ENCODE measurements around the gene ARHGEF19.

ARHGEF19 gene

DNA sequence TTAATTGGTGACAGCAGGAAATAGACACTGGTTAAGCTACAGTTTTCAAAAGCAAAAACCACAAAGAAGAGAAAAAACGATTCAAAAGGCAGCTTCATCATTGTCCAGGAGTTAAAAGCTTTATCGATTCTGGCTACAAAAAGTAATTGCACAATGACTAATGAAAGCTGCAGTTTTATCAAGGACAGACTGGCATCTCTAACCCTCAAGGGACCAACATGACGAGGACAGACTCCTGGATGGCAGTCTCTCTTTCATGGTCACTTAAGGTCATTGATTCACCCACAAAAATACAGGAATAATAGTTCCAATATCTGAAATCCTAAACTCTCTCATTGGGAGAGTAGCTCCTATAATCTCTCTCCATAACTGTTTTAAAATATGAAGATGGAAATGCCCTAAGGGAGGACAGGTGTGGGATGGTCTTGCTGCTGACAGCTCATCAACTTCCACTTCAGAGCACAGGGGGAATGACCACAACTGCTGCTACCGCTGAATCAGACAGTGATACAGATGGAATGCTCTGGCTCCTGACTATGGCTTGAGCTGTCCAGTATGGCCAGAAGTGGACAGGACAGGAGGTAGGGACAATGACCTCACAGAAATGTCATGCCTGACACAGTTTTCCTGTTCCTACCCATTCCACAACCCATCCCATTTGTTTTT is 41.9 kb upstream of the ARHGEF19 start:
- no peak overlapping the region for H3K4me3 ChIP-seq (ENCODE audit: control insufficient read depth, low read depth, low read length)
- DNase-seq (ENCODE audit: low read depth), result no peak
- TF ChIP-seq CTCF (IDR thresholded peaks at IDR 0.05; ENCODE audit: control insufficient read depth, insufficient read depth, low read depth, low read length, missing control alignments), result no peak

- DNase-seq (ENCODE audit: low read depth), result no peak
- no peak for TF ChIP-seq CTCF (IDR thresholded peaks at IDR 0.05; ENCODE audit: control insufficient read depth, insufficient read depth, low read depth, low read length, missing control alignments)
- H3K4me3 ChIP-seq (ENCODE audit: control insufficient read depth, low read depth, low read length), result no peak overlapping the region
Measured at GRCh38 chr1:16253332-16253922, 41.0 kb upstream of the ARHGEF19 start.

- DNase-seq (ENCODE audit: low read depth), result no peak
- no peak for TF ChIP-seq CTCF (IDR thresholded peaks at IDR 0.05; ENCODE audit: control insufficient read depth, insufficient read depth, low read depth, low read length, missing control alignments)
- H3K4me3 ChIP-seq (ENCODE audit: control insufficient read depth, low read depth, low read length), result no peak overlapping the region
Measured at GRCh38 chr1:16252912-16253311, 40.5 kb upstream of the ARHGEF19 start.

DNA sequence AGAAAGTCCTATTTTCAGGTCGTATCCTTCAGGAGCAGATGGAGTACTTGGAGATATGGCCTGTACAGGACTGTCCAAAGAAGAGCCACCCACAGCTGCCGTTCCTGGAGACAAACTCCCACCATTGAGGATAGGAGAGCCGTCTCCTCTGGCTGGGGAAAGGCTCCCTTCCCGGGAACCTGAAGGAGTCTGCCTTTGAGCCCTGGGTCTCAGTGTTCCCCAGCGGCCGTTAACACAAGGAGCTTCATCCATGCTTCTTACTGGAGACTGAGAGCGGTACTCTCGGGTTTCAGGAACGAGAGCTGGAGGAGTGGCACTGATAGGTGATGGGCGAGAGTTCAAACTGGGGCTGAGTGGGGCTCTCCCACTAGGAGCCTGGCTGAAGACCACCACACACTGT is 38.9 kb upstream of the ARHGEF19 start:
- no peak for TF ChIP-seq CTCF (IDR thresholded peaks at IDR 0.05; ENCODE audit: control insufficient read depth, insufficient read depth, low read depth, low read length, missing control alignments)
- DNase-seq (ENCODE audit: low read depth), result no peak
- no peak overlapping the region for H3K4me3 ChIP-seq (ENCODE audit: control insufficient read depth, low read depth, low read length)

GRCh38 chr1:16250524-16251251 is 38.2 kb upstream of the ARHGEF19 start:
- H3K4me3 ChIP-seq (ENCODE audit: control insufficient read depth, low read depth, low read length), result no peak overlapping the region
- no peak for TF ChIP-seq CTCF (IDR thresholded peaks at IDR 0.05; ENCODE audit: control insufficient read depth, insufficient read depth, low read depth, low read length, missing control alignments)
- peak; percentile 42 for DNase-seq (ENCODE audit: low read depth)

GRCh38 chr1:16249596-16250241 is 37.3 kb upstream of the ARHGEF19 start:
- no peak for TF ChIP-seq CTCF (IDR thresholded peaks at IDR 0.05; ENCODE audit: control insufficient read depth, insufficient read depth, low read depth, low read length, missing control alignments)
- H3K4me3 ChIP-seq (ENCODE audit: control insufficient read depth, low read depth, low read length), result no peak overlapping the region
- peak; percentile 69 for DNase-seq (ENCODE audit: low read depth)
